Esophagus squamous epithelium (tissue), 4 donors: ENCODE data around the gene KSR1.

ENCODE experiments used
- POLR2A ChIP-seq, 4 donors: fragments of 450-650 bp; IDR thresholded peaks; one replicate each; pipeline ENCODE4 v1.6.1; 2017; ENCODE audit warnings: antibody characterized with exemption in 4 of 4, mild to moderate bottlenecking in 4 of 4, moderate library complexity in 3 of 4
- TF ChIP-seq, protein P1 (sequence below), 6 experiments: fragments of 450-650 bp in 4 of 6; fragments of 200-600 bp in 2 of 6; sonication (generic) in 2 of 6; IDR thresholded peaks; one replicate each; pipeline ENCODE4 v1.5.1; 2016 to 2019; ENCODE audit warnings: antibody characterized with exemption in 6 of 6, mild to moderate bottlenecking in 4 of 6, moderate library complexity in 4 of 6

- no peak for TF ChIP-seq POLR2A (IDR thresholded peaks at IDR 0.05)
- TF ChIP-seq, protein P1, sequence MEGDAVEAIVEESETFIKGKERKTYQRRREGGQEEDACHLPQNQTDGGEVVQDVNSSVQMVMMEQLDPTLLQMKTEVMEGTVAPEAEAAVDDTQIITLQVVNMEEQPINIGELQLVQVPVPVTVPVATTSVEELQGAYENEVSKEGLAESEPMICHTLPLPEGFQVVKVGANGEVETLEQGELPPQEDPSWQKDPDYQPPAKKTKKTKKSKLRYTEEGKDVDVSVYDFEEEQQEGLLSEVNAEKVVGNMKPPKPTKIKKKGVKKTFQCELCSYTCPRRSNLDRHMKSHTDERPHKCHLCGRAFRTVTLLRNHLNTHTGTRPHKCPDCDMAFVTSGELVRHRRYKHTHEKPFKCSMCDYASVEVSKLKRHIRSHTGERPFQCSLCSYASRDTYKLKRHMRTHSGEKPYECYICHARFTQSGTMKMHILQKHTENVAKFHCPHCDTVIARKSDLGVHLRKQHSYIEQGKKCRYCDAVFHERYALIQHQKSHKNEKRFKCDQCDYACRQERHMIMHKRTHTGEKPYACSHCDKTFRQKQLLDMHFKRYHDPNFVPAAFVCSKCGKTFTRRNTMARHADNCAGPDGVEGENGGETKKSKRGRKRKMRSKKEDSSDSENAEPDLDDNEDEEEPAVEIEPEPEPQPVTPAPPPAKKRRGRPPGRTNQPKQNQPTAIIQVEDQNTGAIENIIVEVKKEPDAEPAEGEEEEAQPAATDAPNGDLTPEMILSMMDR (IDR thresholded peaks at IDR 0.05), result no peak
These were observed 169.6 kb downstream of the KSR1 start for GRCh38 chr17:27625856-27626255.
